GM18873 (cell line): ENCODE results near the gene ZSWIM5.

ENCODE experiments used
- ATAC-seq: cut with Tn5 transposase; IDR thresholded peaks from one replicate; pipeline ENCODE4 v1.9.1; 2021; ENCODE audit warnings: mild to moderate bottlenecking, moderate library complexity, moderate number of reproducible peaks; ENCODE audit not compliant: unreplicated experiment, low FRiP score

The ZSWIM5 gene

GRCh38 chr1:45037456-45037855 lies 168.9 kb downstream of the ZSWIM5 start:
- no peak for ATAC-seq

GRCh38 chr1:45035631-45036301 lies 170.6 kb downstream of the ZSWIM5 start:
- ATAC-seq, result no peak

GRCh38 chr1:45033356-45033755 lies 173.0 kb downstream of the ZSWIM5 start:
- no peak for ATAC-seq

DNA sequence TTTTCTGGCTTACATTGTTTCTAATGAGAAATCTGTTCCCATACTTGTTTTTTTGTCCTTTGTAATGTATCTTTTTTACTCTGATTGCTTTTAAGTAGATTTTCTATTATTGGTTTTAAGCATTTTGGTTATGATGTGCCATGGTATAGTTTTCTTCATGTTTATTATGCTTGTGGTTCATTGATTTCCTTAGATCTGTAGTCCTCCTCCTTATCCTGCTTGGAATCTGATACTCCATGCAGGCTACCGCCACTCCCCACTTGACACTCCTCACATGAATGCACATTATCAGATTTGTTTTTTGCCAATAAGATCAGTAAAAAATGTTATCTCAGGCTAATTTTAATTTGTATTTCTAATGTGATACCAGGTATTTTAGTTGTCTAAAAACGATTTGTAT lies 173.6 kb downstream of the ZSWIM5 start:
- no peak for ATAC-seq

- no peak for ATAC-seq
These were observed 180.0 kb downstream of the ZSWIM5 start for GRCh38 chr1:45026446-45026845.

DNA sequence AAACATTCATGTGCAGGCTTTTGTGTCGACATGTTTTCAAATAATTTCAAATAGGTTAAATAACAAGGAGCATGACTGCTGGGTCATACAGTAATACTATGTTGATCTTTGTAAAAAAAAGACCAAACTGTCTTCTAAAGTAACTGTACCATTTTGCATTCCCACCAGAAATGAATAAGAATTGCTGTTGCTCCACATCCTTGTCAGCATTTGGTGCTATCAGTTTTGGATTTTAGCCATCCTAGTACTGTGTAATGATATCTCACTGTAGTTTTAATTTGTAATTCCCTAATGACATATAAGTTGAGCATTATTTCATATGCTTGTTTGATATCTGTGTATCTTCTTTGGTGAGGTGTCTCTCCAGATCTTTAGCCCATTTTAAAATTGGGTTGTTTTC lies 182.7 kb downstream of the ZSWIM5 start:
- ATAC-seq, result no peak

DNA sequence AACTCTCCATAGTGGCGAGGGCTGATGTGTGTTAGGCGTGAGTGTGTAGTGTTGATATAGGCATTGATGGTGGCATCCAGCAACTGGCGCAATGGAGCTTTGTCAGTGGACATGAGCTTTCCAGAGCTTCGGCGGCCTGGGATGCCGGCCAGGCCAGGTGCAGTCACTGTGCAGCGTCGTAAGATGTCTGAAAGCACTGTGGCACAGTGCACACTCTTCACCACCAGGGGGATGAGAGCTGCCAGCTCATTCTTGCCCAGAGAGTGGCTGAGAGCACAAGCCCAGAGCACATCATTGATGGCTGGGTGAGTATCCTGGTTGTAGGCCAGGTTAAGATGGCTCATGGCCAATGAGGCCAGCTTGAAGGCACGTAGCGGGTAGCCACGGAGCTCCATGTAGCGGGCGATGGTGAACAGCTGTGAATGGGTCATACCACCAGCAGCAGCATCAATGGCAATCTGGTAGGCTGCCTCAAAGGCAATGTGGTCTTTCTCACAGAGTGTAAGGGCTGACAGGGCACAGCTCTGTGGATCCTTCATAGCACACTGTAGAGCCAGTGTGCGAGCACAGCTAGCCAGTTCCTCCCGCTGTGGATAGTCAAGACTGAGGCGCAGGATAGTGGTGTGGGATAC lies 187.7 kb downstream of the ZSWIM5 start:
- no peak for ATAC-seq

DNA sequence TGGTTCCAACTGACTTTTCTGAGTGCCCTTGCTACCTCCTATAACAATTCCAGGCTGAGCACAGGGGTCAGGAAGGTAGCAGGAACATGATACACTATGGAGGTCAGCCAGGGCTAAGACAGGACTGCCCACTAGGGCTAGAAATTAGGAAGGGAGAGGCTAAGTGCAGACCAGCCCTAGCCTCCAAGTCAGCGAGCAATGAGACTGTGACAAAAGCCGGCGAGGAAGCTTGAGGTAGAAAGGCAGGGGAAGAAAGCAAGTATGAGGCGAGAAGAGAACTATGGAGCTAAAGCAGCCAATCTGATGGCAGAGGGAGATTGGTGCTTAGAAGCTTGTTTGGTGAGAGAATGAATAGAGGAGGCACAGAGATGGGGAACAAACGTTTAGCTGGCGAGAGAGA lies 189.6 kb downstream of the ZSWIM5 start:
- no peak for ATAC-seq

DNA sequence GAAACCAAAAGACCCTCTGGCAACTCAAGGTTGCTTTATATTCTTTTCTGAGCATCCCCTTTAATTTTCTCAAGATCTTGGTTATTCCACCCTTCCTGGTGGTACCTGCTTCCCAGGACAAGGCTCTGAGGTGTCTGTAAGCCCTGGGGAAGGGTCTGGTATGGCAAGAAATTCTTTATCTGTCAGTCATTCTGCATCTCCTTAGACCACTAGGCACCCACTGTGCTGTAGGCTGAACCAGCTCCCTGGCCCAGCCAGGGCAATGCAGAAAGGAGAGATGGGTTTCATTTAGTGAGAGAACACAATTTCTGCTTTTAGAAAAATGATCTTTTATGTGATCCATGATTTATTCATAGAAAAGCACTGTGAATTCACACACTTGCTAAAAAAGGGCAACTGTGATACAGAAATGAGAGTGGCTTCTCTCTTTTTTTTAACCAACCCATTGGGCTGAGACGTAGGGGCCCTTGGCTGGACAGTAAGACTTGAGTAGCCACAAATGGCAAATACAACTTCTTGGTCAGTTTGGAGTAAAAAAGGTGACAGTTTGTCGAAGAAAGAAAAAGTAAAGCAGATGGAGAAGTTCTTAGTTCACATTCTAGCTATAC lies 190.2 kb downstream of the ZSWIM5 start:
- ATAC-seq, result no peak

GRCh38 chr1:45015683-45016082 lies 190.7 kb downstream of the ZSWIM5 start:
- ATAC-seq, result no peak

- ATAC-seq, result no peak
These were observed 191.9 kb downstream of the ZSWIM5 start for GRCh38 chr1:45014321-45015028.

- ATAC-seq, result no peak
These were observed 192.7 kb downstream of the ZSWIM5 start for GRCh38 chr1:45013551-45014209.

DNA sequence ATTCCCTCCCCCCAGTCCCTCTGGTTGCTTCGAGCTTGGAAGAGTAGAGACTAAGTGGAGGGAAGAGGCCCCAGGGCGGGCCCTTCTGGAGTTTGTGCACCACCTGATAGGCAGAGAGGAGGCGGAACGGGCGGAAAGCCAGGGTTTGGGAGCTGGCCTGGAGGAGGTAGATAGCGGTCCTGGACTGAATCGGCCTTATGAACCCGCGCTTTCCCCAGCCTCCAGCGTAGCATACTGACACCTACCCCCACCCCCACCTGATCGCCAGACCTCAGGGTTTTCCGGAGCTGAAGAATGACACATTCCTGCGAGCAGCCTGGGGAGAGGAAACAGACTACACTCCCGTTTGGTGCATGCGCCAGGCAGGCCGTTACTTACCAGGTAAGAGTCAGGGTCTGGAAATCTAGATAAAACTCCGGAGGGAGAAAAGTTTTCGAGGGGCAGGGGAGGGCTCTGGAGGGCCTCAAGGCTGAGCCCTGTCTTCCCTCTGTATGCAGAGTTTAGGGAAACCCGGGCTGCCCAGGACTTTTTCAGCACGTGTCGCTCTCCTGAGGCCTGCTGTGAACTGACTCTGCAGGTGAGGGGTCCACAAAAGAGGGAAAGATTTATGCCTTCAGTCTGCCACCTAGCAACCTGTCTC lies 193.6 kb downstream of the ZSWIM5 start:
- ATAC-seq, result no peak

DNA sequence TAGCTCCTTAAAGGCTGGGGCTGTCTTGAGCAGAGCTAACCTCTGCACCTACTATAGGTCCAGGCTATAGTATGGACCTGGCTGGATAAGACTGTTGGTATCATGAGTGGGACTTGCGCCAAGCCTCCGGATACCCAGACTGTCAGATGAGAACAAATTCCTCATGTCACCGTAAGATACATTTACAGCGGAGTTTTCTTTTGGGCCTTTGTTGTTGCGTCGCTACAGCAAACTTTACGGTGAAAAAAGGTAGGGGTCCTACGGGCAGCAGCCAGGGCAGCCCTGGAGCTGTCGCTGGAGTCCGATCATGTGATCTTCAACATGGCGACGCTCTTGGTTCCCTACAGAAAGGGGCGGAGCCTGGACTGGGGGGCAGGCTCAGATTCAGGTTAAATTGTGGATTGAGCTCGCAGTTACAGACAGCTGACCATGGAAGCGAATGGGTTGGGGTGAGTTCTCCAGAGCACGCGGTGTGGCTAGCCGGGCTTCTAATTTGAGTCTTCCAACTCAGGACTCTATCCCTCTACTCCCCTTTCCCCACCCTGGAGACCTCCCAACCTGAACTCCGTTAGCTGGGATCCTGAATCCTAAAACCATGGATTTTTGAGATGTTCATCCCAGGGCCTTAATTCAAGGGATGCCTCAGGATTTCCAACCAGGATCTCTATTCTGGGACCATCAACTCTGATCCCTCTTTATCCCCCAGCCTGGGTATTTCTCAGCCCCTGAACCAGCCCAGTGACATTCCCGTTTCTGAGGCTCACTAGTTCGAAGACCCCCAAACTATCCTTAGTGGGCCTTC lies 194.4 kb downstream of the ZSWIM5 start, which contains the start of gene UROD:
TSS of gene UROD (plus strand) at position 418 of the 802 bp plus-strand sequence. CDS start at position 430, 12 bp downstream.
- ATAC-seq, result peak; percentile 56

- peak; percentile 53 for ATAC-seq
These were observed 195.3 kb downstream of the ZSWIM5 start, which contains the start of gene HECTD3 for GRCh38 chr1:45010855-45011811. Gene HECTD3 (minus strand): TSS chr1:45011324. CDS start chr1:45011257, 67 bp downstream.

DNA sequence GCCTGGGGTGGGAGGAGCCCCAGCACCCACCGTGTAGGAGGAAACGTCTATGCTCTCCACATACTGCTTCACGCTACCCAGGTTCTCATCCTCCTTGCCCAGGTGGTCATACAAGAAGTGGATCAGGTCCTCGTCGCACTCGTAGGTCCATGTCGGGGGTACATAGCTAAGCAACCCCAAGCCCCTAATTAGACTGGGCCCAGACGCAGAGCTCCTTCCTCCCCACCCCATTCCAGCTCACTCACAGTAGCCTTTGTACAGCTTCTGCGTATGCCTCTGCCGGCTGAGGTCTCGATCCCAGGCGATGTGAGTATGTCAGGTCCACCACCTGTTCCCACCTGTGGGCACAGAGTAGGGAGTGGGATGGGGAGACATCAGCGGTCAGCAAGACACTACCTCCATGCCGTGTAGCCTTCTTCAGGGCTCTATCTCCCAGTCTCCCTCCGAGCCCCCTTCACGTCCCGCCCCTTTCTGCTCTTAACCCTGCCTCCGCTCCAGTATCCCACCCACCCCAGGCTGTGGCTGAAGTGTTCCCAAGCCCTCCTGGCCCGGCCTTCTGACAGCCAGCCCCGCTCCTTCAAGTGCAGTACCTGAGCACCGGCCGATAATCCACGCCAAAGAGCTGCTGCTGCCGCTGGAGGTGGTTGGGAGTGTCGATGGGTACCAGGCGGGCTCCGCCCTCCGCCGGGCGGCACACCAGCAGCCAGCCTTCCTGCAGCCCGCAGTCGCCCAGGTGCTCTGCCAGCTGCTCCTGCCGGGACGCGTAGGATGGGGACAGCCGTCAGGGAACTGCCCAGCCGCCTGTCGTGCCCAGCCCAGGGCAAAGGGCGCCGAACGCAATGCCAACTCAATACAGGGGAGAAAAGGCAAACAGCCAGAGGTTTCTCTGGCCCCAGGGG lies 196.2 kb downstream of the ZSWIM5 start:
- no peak for ATAC-seq

DNA sequence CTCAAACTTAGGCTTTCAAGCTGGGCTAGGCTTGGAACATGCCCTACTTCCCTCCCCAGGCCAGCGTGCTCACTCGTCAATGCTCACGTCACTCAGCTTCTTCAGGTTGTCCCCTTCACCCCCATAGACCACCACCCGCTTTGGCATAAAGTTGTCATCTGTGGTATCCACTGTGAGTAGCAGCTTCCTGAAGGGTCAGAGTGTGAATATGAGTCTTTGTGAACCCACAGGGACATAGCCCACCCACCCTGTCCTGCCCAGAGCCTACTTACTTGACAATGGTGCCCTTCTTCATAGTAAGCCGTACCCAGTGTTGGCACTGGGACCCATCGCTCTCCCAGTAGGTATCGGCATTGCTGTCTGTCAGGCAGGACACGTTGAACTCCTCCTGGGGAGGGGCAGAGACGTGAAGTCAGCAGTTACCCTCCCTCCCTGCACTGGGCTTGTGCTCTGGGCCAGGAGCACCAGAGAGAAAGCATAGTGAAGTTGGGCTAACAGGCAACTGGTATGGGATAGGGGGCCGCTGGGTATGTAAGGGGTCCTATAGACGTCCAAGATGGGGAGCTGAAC lies 197.0 kb downstream of the ZSWIM5 start:
- no peak for ATAC-seq
